GM19043 (cell line): ENCODE data around the gene TMEM229B.

Source experiments
- ATAC-seq: cut with Tn5 transposase; IDR thresholded peaks from one replicate; pipeline ENCODE4 v1.9.1; 2021; ENCODE audit warnings: low read depth; ENCODE audit not compliant: unreplicated experiment

Gene TMEM229B

GRCh38 chr14:67490196-67490595, 1.7 kb upstream of the TMEM229B start:
- no peak for ATAC-seq

- no peak for ATAC-seq
Observed at GRCh38 chr14:67487332-67487731, 1.2 kb downstream of the TMEM229B start.

- no peak for ATAC-seq
Observed at GRCh38 chr14:67486890-67487289, 1.6 kb downstream of the TMEM229B start.

- no peak for ATAC-seq
Observed at GRCh38 chr14:67485501-67486095, 2.9 kb downstream of the TMEM229B start.

- no peak for ATAC-seq
Observed at GRCh38 chr14:67483579-67484285, 4.8 kb downstream of the TMEM229B start.

GRCh38 chr14:67482231-67483164, 6.0 kb downstream of the TMEM229B start:
- no peak for ATAC-seq

GRCh38 chr14:67480011-67480410, 8.5 kb downstream of the TMEM229B start:
- no peak for ATAC-seq

- ATAC-seq: no peak
Observed at GRCh38 chr14:67478800-67479084, 9.8 kb downstream of the TMEM229B start.

GRCh38 chr14:67477926-67478799, 10.4 kb downstream of the TMEM229B start:
- no peak for ATAC-seq

GRCh38 chr14:67474366-67474765, 14.2 kb downstream of the TMEM229B start:
- no peak for ATAC-seq

GRCh38 chr14:67473290-67474082, 15.0 kb downstream of the TMEM229B start:
- ATAC-seq: no peak

GRCh38 chr14:67472726-67473125, 15.8 kb downstream of the TMEM229B start:
- no peak for ATAC-seq

GRCh38 chr14:67469954-67470353, 18.6 kb downstream of the TMEM229B start:
- no peak for ATAC-seq

- ATAC-seq: no peak
Observed at GRCh38 chr14:67468378-67468730, 20.2 kb downstream of the TMEM229B start.

- ATAC-seq: no peak
Observed at GRCh38 chr14:67467134-67467533, 21.4 kb downstream of the TMEM229B start.

- no peak for ATAC-seq
Observed at GRCh38 chr14:67464879-67465278, 23.6 kb downstream of the TMEM229B start.

- ATAC-seq: no peak
Observed at GRCh38 chr14:67464377-67464776, 24.1 kb downstream of the TMEM229B start.

GRCh38 chr14:67463900-67464299, 24.6 kb downstream of the TMEM229B start:
- no peak for ATAC-seq

- ATAC-seq: no peak
Observed at GRCh38 chr14:67461996-67462395, 26.5 kb downstream of the TMEM229B start.
